ENCODE results near the gene CCDC152.

DNA sequence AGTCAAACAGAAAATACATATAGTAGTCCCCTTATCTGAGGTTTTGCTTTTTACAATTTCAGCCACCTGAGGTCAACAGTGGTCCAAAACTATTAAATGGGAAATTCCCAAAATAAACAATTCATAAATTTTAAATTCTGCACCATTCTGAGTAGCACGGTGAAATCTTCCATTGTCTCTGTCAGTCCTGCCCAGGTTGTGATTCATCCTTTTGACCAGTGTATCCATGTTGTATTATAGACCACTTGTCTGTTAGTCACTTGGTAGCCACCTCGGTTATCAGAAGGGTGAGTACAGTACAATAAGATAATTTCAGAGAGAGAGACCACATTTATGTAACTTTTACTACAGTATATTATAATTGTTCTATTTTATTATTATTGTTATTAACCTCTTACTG, 2.8 kb downstream of the CCDC152 start:
- TF ChIP-seq POLR2AphosphoS5 (IDR thresholded peaks at IDR 0.05; ENCODE audit: low read depth) (no peak), GABPA (IDR thresholded peaks at IDR 0.05; ENCODE audit: low read depth) (no peak)
- TF ChIP-seq, protein P1, sequence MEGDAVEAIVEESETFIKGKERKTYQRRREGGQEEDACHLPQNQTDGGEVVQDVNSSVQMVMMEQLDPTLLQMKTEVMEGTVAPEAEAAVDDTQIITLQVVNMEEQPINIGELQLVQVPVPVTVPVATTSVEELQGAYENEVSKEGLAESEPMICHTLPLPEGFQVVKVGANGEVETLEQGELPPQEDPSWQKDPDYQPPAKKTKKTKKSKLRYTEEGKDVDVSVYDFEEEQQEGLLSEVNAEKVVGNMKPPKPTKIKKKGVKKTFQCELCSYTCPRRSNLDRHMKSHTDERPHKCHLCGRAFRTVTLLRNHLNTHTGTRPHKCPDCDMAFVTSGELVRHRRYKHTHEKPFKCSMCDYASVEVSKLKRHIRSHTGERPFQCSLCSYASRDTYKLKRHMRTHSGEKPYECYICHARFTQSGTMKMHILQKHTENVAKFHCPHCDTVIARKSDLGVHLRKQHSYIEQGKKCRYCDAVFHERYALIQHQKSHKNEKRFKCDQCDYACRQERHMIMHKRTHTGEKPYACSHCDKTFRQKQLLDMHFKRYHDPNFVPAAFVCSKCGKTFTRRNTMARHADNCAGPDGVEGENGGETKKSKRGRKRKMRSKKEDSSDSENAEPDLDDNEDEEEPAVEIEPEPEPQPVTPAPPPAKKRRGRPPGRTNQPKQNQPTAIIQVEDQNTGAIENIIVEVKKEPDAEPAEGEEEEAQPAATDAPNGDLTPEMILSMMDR (IDR thresholded peaks at IDR 0.05; ENCODE audit: insufficient read depth, low read length), result no peak
- TF ChIP-seq, protein P2, sequence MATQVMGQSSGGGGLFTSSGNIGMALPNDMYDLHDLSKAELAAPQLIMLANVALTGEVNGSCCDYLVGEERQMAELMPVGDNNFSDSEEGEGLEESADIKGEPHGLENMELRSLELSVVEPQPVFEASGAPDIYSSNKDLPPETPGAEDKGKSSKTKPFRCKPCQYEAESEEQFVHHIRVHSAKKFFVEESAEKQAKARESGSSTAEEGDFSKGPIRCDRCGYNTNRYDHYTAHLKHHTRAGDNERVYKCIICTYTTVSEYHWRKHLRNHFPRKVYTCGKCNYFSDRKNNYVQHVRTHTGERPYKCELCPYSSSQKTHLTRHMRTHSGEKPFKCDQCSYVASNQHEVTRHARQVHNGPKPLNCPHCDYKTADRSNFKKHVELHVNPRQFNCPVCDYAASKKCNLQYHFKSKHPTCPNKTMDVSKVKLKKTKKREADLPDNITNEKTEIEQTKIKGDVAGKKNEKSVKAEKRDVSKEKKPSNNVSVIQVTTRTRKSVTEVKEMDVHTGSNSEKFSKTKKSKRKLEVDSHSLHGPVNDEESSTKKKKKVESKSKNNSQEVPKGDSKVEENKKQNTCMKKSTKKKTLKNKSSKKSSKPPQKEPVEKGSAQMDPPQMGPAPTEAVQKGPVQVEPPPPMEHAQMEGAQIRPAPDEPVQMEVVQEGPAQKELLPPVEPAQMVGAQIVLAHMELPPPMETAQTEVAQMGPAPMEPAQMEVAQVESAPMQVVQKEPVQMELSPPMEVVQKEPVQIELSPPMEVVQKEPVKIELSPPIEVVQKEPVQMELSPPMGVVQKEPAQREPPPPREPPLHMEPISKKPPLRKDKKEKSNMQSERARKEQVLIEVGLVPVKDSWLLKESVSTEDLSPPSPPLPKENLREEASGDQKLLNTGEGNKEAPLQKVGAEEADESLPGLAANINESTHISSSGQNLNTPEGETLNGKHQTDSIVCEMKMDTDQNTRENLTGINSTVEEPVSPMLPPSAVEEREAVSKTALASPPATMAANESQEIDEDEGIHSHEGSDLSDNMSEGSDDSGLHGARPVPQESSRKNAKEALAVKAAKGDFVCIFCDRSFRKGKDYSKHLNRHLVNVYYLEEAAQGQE (IDR thresholded peaks at IDR 0.05; ENCODE audit: insufficient replicate concordance, low read depth), result no peak

All from HL-60 (cell line).